Ectodermal cell (in vitro differentiated cells): ENCODE measurements around the gene R3HDML.
"Not testable (repeated sequence)": the region's sequence is repeated elsewhere in the genome, so short reads cannot be mapped to it uniquely, and the experiment has no call there.

ENCODE experiments used
- H3K27ac ChIP-seq: 2 replicates; pipeline ENCODE4 v1.7.0; 2013; ENCODE audit warnings: mild to moderate bottlenecking, low read depth, low read length; ENCODE audit not compliant: insufficient read depth, poor library complexity, severe bottlenecking
- H3K27me3 ChIP-seq: 2 replicates; pipeline ENCODE4 v1.7.0; 2013; ENCODE audit warnings: mild to moderate bottlenecking, low read length; ENCODE audit not compliant: insufficient read depth, control insufficient read depth, poor library complexity, severe bottlenecking
- H3K36me3 ChIP-seq: one replicate; pipeline ENCODE4 v1.7.0; 2013; ENCODE audit warnings: low read length; ENCODE audit not compliant: control insufficient read depth, insufficient read depth
- H3K4me1 ChIP-seq: one replicate; pipeline ENCODE4 v1.7.0; 2013; ENCODE audit warnings: low read length; ENCODE audit not compliant: control insufficient read depth, insufficient read depth
- H3K4me3 ChIP-seq: 2 replicates; pipeline ENCODE4 v1.7.0; 2013; ENCODE audit warnings: low read depth, low read length, control low read depth; ENCODE audit not compliant: insufficient read depth
- H3K9me3 ChIP-seq: 2 replicates; pipeline ENCODE4 v1.7.0; 2013; ENCODE audit warnings: mild to moderate bottlenecking, low read length, moderate library complexity; ENCODE audit not compliant: control insufficient read depth
- WGBS, 2 experiments: methylation state at CpG; one replicate each; pipeline ENCODE4 v1.1.7; 2013; ENCODE audit warnings: missing lambda C conversion rate in 2 of 2; 5-methylcytosine and 5-hydroxymethylcytosine counted together

Gene R3HDML

GRCh38 chr20:44345941-44346340 is 9.1 kb downstream of the R3HDML start:
- H3K4me1 ChIP-seq, H3K36me3 ChIP-seq, H3K27ac ChIP-seq, H3K27me3 ChIP-seq, H3K4me3 ChIP-seq, H3K9me3 ChIP-seq: not testable (repeated sequence)
- WGBS, 2 experiments: 91 to 94% methylated on average over 10 of the region's 10 CpGs

GRCh38 chr20:44348168-44348659 is 11.4 kb downstream of the R3HDML start:
- no peak overlapping the region for H3K4me3 ChIP-seq
- H3K4me1 ChIP-seq: peaks cover 11% of the 10 kb centered on the region
- no peaks in the 10 kb centered on the region for H3K9me3 ChIP-seq
- no peak overlapping the region for H3K27ac ChIP-seq
- 87 to 96% methylated on average over 4 of the region's 4 CpGs for WGBS, 2 experiments
- no peaks in the 10 kb centered on the region for H3K36me3 ChIP-seq
- no peaks in the 10 kb centered on the region for H3K27me3 ChIP-seq

GRCh38 chr20:44349349-44349748 is 12.5 kb downstream of the R3HDML start:
- Histone ChIP-seq H3K36me3 (no peaks in the 10 kb centered on the region), H3K4me3 (no peak overlapping the region), H3K4me1 (peaks cover 11% of the 10 kb centered on the region), H3K9me3 (no peaks in the 10 kb centered on the region), H3K27ac (no peak overlapping the region), H3K27me3 (no peaks in the 10 kb centered on the region)
- 76 to 94% methylated on average over 3 of the region's 3 CpGs for WGBS, 2 experiments

- Histone ChIP-seq H3K4me3 (no peak overlapping the region), H3K27me3 (no peaks in the 10 kb centered on the region), H3K9me3 (no peaks in the 10 kb centered on the region), H3K36me3 (no peaks in the 10 kb centered on the region), H3K4me1 (peaks cover 12% of the 10 kb centered on the region), H3K27ac (no peak overlapping the region)
- WGBS, 2 experiments: 94 to 96% methylated on average over 6 of the region's 6 CpGs
Observed at GRCh38 chr20:44350567-44350966, 13.7 kb downstream of the R3HDML start.

GRCh38 chr20:44354979-44355497 is 18.2 kb downstream of the R3HDML start:
- no peaks in the 10 kb centered on the region for H3K36me3 ChIP-seq
- no peaks in the 10 kb centered on the region for H3K27me3 ChIP-seq
- WGBS, 2 experiments: 94 to 95% methylated on average over 6 of the region's 6 CpGs
- H3K4me3 ChIP-seq: no peak overlapping the region
- H3K27ac ChIP-seq: no peak overlapping the region
- H3K9me3 ChIP-seq: no peaks in the 10 kb centered on the region
- peaks cover 21% of the 10 kb centered on the region for H3K4me1 ChIP-seq

- Histone ChIP-seq H3K27ac (no peak within 1 kb of the TSS), H3K27me3 (no peaks in the 10 kb centered on the region), H3K4me3 (no peak within 1 kb of the TSS), H3K36me3 (no peaks in the 10 kb centered on the region), H3K4me1 (peaks cover 21% of the 10 kb centered on the region), H3K9me3 (no peaks in the 10 kb centered on the region)
- 93% methylated on average over 40 of the region's 40 CpGs for WGBS, 2 experiments
Observed at GRCh38 chr20:44355498-44356352, 18.9 kb downstream of the R3HDML start, which contains the start of gene HNF4A. Gene HNF4A, plus strand, starts transcription at chr20:44355699. Its CDS starts 106 bp downstream, at chr20:44355805.

GRCh38 chr20:44356353-44356723 is 19.5 kb downstream of the R3HDML start:
- H3K4me1 ChIP-seq: peaks cover 21% of the 10 kb centered on the region
- H3K4me3 ChIP-seq: no peak overlapping the region
- WGBS, 2 experiments: 88 to 91% methylated on average over 14 of the region's 14 CpGs
- no peaks in the 10 kb centered on the region for H3K36me3 ChIP-seq
- no peaks in the 10 kb centered on the region for H3K27me3 ChIP-seq
- H3K27ac ChIP-seq: no peak overlapping the region
- no peaks in the 10 kb centered on the region for H3K9me3 ChIP-seq

- H3K9me3 ChIP-seq: no peaks in the 10 kb centered on the region
- peaks cover 16% of the 10 kb centered on the region for H3K4me1 ChIP-seq
- H3K4me3 ChIP-seq: no peak overlapping the region
- no peak overlapping the region for H3K27ac ChIP-seq
- H3K36me3 ChIP-seq: no peaks in the 10 kb centered on the region
- 85 to 89% methylated on average over 2 of the region's 2 CpGs for WGBS, 2 experiments
- no peaks in the 10 kb centered on the region for H3K27me3 ChIP-seq
Observed at GRCh38 chr20:44357020-44357419, 20.2 kb downstream of the R3HDML start.

- Histone ChIP-seq H3K9me3 (no peaks in the 10 kb centered on the region), H3K27ac (no peak overlapping the region), H3K36me3 (no peaks in the 10 kb centered on the region), H3K27me3 (no peaks in the 10 kb centered on the region), H3K4me1 (peaks cover 9% of the 10 kb centered on the region), H3K4me3 (no peak overlapping the region)
- 95 to 98% methylated on average over 2 to 4 of the region's 4 CpGs for WGBS, 2 experiments
Observed at GRCh38 chr20:44357555-44358125, 20.8 kb downstream of the R3HDML start.

GRCh38 chr20:44358776-44359175 is 21.9 kb downstream of the R3HDML start:
- Histone ChIP-seq H3K27ac (no peak overlapping the region), H3K9me3 (no peaks in the 10 kb centered on the region), H3K4me1 (peaks cover 9% of the 10 kb centered on the region), H3K36me3 (no peaks in the 10 kb centered on the region), H3K4me3 (no peak overlapping the region), H3K27me3 (no peaks in the 10 kb centered on the region)
- 95 to 98% methylated on average over 8 of the region's 8 CpGs for WGBS, 2 experiments
